OCI-LY3 (cell line): ENCODE data around the gene CCT8.

Source experiments
- CTCF ChIP-seq: fragments of 200-600, 300-600 bp; sonication (generic); IDR thresholded peaks from 2 replicates; pipeline ENCODE4 v1.5.1; 2014; ENCODE audit warnings: antibody characterized with exemption, low read length, low read depth
- EZH2phosphoT487 ChIP-seq: fragments of 200-600 bp; shearing (Covaris generic); IDR thresholded peaks from 2 replicates; pipeline ENCODE4 v1.6.1; 2018; ENCODE audit warnings: antibody characterized with exemption, mixed run types, low read depth

GRCh38 chr21:29078869-29079767 is 5.7 kb upstream of the CCT8 start:
- TF ChIP-seq CTCF (no peak), EZH2phosphoT487 (no peak)
